ENCODE measurements around the gene CTBP1. TPM values are rescaled to one million over a fixed set of nuclear protein-coding genes. Genes with fewer than 3 reads are reported as not detected.

The CTBP1 gene
- total RNA-seq, 1 experiment from 2014 or later, result 187 TPM

GRCh38 chr4:1294891-1295290, 46.0 kb upstream of the CTBP1 start:
- intact Hi-C loops (cut with micrococcal nuclease; ENCODE audit: unreplicated experiment), result no loop called here
- H3K9me3 ChIP-seq (ENCODE audit: low read depth, low read length, poor library complexity, severe bottlenecking), result no peaks in the 10 kb centered on the region
- no peaks in the 10 kb centered on the region for H3K36me3 ChIP-seq (ENCODE audit: insufficient read depth, low read length, poor library complexity, severe bottlenecking)
- no peaks in the 10 kb centered on the region for H3K27me3 ChIP-seq (replicated peaks; ENCODE audit: insufficient read depth, low read depth, low read length, poor library complexity)
- no peak overlapping the region for H3K4me3 ChIP-seq (ENCODE audit: low read depth, low read length, poor library complexity, severe bottlenecking)
- H3K4me1 ChIP-seq (ENCODE audit: insufficient read depth, low read length, poor library complexity, severe bottlenecking), result peaks cover 4% of the 10 kb centered on the region
- TF ChIP-seq EZH2 (IDR thresholded peaks at IDR 0.05; ENCODE audit: borderline replicate concordance, low read depth, low read length, poor library complexity, severe bottlenecking) (no peak), CTCF (conservative IDR thresholded peaks at IDR 0.05; ENCODE audit: low read depth, low read length) (no peak)
- no peak overlapping the region for H3K27ac ChIP-seq (ENCODE audit: low read depth, low read length, poor library complexity, severe bottlenecking)
- ChIA-PET CTCF (interaction anchor here (0.6 kb wide), 1 partner anchor 107 kb away, joined by 7 read pairs; no protein-coding TSS in a partner anchor), POLR2A (ENCODE audit: low non-redundant PET) (interaction anchor here (0.6 kb wide), 1 partner anchor 361 kb away, joined by 5 read pairs; no protein-coding TSS in a partner anchor)
- no TSS peak for BruUV-seq (replicated peaks)
- no peak for DNase-seq (ENCODE audit: low spot score)

- Histone ChIP-seq H3K36me3 (ENCODE audit: insufficient read depth, low read length, poor library complexity, severe bottlenecking) (no peaks in the 10 kb centered on the region), H3K9me3 (ENCODE audit: low read depth, low read length, poor library complexity, severe bottlenecking) (no peaks in the 10 kb centered on the region), H3K27me3 (replicated peaks; ENCODE audit: insufficient read depth, low read depth, low read length, poor library complexity) (no peaks in the 10 kb centered on the region), H3K27ac (ENCODE audit: low read depth, low read length, poor library complexity, severe bottlenecking) (no peak overlapping the region), H3K4me1 (ENCODE audit: insufficient read depth, low read length, poor library complexity, severe bottlenecking) (peaks cover 4% of the 10 kb centered on the region), H3K4me3 (ENCODE audit: low read depth, low read length, poor library complexity, severe bottlenecking) (no peak overlapping the region)
- no peak for DNase-seq (ENCODE audit: low spot score)
- no TSS peak for BruUV-seq (replicated peaks)
- CTCF ChIA-PET, result interaction anchor here (0.6 kb wide), 1 partner anchor 107 kb away, joined by 7 read pairs; no protein-coding TSS in a partner anchor
- POLR2A ChIA-PET (ENCODE audit: low non-redundant PET), result interaction anchor here (0.6 kb wide), 1 partner anchor 361 kb away, joined by 5 read pairs; no protein-coding TSS in a partner anchor
- no peak for TF ChIP-seq CTCF (conservative IDR thresholded peaks at IDR 0.05; ENCODE audit: low read depth, low read length)
- TF ChIP-seq EZH2 (IDR thresholded peaks at IDR 0.05; ENCODE audit: borderline replicate concordance, low read depth, low read length, poor library complexity, severe bottlenecking), result no peak
- intact Hi-C loops (cut with micrococcal nuclease; ENCODE audit: unreplicated experiment), result no loop called here
Measured at GRCh38 chr4:1294424-1294823, 45.5 kb upstream of the CTBP1 start.

GRCh38 chr4:1293991-1294390, 45.1 kb upstream of the CTBP1 start:
- Histone ChIP-seq H3K27me3 (replicated peaks; ENCODE audit: insufficient read depth, low read depth, low read length, poor library complexity) (no peaks in the 10 kb centered on the region), H3K27ac (ENCODE audit: low read depth, low read length, poor library complexity, severe bottlenecking) (no peak overlapping the region), H3K9me3 (ENCODE audit: low read depth, low read length, poor library complexity, severe bottlenecking) (no peaks in the 10 kb centered on the region), H3K36me3 (ENCODE audit: insufficient read depth, low read length, poor library complexity, severe bottlenecking) (no peaks in the 10 kb centered on the region), H3K4me3 (ENCODE audit: low read depth, low read length, poor library complexity, severe bottlenecking) (no peak overlapping the region), H3K4me1 (ENCODE audit: insufficient read depth, low read length, poor library complexity, severe bottlenecking) (peaks cover 5% of the 10 kb centered on the region)
- no peak for DNase-seq (ENCODE audit: low spot score)
- BruUV-seq (replicated peaks), result no TSS peak
- TF ChIP-seq EZH2 (IDR thresholded peaks at IDR 0.05; ENCODE audit: borderline replicate concordance, low read depth, low read length, poor library complexity, severe bottlenecking), result no peak
- no peak for TF ChIP-seq CTCF (conservative IDR thresholded peaks at IDR 0.05; ENCODE audit: low read depth, low read length)
- intact Hi-C loops (cut with micrococcal nuclease; ENCODE audit: unreplicated experiment), result no loop called here
- ChIA-PET POLR2A (ENCODE audit: low non-redundant PET) (no interaction called here), CTCF (no interaction called here)

All from A673 (cell line).